HepG2 (cell line): ENCODE results near the gene USP30. TPM values are rescaled to one million over a fixed set of nuclear protein-coding genes. Genes with fewer than 3 reads are reported as not detected.
A peak's percentile ranks its signal among the peaks of the same experiment; 100 is the strongest.

Experiments
- CHD4 ChIP-seq: fragments of 200-600 bp; sonication (generic); IDR thresholded peaks from 2 replicates; pipeline ENCODE4 v1.7.0; 2017; ENCODE audit warnings: mild to moderate bottlenecking, low read length, borderline replicate concordance
- FOXO4 ChIP-seq: sonication (generic); formaldehyde crosslinking; conservative IDR thresholded peaks from 2 replicates; pipeline ENCODE4 v1.8.1; 2023; ENCODE audit warnings: missing genetic modification reagents
- HMG20A ChIP-seq: IDR thresholded peaks from 2 replicates; pipeline ENCODE4 v1.6.1; 2016; ENCODE audit warnings: borderline replicate concordance
- NCOA2 ChIP-seq: sonication (generic); formaldehyde crosslinking; IDR thresholded peaks from 2 replicates; pipeline ENCODE4 v1.8.0; 2022; ENCODE audit warnings: inconsistent platforms
- RFX1 ChIP-seq: fragments of 450-650 bp; IDR thresholded peaks from 2 replicates; pipeline ENCODE4 v1.6.1; 2017
- SALL2 ChIP-seq: sonication (generic); formaldehyde crosslinking; IDR thresholded peaks from 2 replicates; pipeline ENCODE4 v1.8.1; 2023; ENCODE audit warnings: mild to moderate bottlenecking, missing genetic modification reagents, inconsistent platforms
- TARDBP ChIP-seq: sonication (generic); formaldehyde crosslinking; IDR thresholded peaks from 2 replicates; pipeline ENCODE4 v1.8.0; 2022; ENCODE audit warnings: mild to moderate bottlenecking, missing genetic modification reagents
- ZBED4 ChIP-seq: sonication (generic); formaldehyde crosslinking; IDR thresholded peaks from 2 replicates; pipeline ENCODE4 v1.4.0; 2020; ENCODE audit warnings: missing genetic modification reagents, borderline replicate concordance
- ZBTB40 ChIP-seq, 2 experiments: fragments of 450-650 bp in 1 of 2; sonication (generic) in 1 of 2; formaldehyde crosslinking in 1 of 2; IDR thresholded peaks; 2 replicates each; pipeline versions ENCODE4 v1.6.1 to v1.8.0; 2016 to 2022; ENCODE audit warnings: antibody characterized with exemption in 1 of 2, mild to moderate bottlenecking in 1 of 2, missing genetic modification reagents in 1 of 2
- ZC3H4 ChIP-seq: sonication (generic); formaldehyde crosslinking; IDR thresholded peaks from 2 replicates; pipeline ENCODE4 v1.4.0; 2020; ENCODE audit warnings: missing genetic modification reagents, borderline replicate concordance
- ZFX ChIP-seq: sonication (generic); formaldehyde crosslinking; IDR thresholded peaks from 2 replicates; pipeline ENCODE4 v1.4.0; 2020; ENCODE audit warnings: mild to moderate bottlenecking, low read depth, missing genetic modification reagents, moderate library complexity
- ZNF17 ChIP-seq: sonication (generic); formaldehyde crosslinking; IDR thresholded peaks from 2 replicates; pipeline ENCODE4 v1.5.0; 2020; ENCODE audit warnings: mild to moderate bottlenecking, missing genetic modification reagents
- ZNF780A ChIP-seq: sonication (generic); formaldehyde crosslinking; IDR thresholded peaks from 2 replicates; pipeline ENCODE4 v1.8.0; 2022; ENCODE audit warnings: mild to moderate bottlenecking, missing genetic modification reagents, moderate library complexity
- ZSCAN12 ChIP-seq: sonication (generic); formaldehyde crosslinking; IDR thresholded peaks from 2 replicates; pipeline ENCODE4 v1.9.0; 2021; ENCODE audit warnings: mild to moderate bottlenecking, missing genetic modification reagents
- polyA plus RNA-seq, 8 experiments: library from polyadenylated mRNA; depleted of rRNA in 3 of 8; stranded (reverse) in 7 of 8; unstranded in 1 of 8; fragments of >200 nt; fragmentation: Illumina TruSeq in 4 of 8; extraction: Trizol in 4 of 8; gene quantifications; 2 replicates each; pipeline versions ENCODE4 v1.2.1 to v1.2.3, GENCODE V29; 2011 to 2016; ENCODE audit warnings: low read depth in 4 of 8, missing spikeins in 1 of 8, mixed read lengths in 1 of 8; ENCODE audit not compliant: insufficient read depth in 1 of 8
- total RNA-seq, 5 experiments: library from RNA; depleted of rRNA; stranded (reverse); fragments of >200 nt; fragmentation: Illumina TruSeq; extraction: Trizol; gene quantifications; 2 replicates each; pipeline ENCODE4 v1.2.3, GENCODE V29; 2016; ENCODE audit warnings: low read depth in 1 of 5

USP30 gene
- total and polyA plus RNA-seq, 2 of the 13 experiments (the other 11 are each of a cell fraction or from before 2014, with no cell fraction given), result 11.2 to 20.8 TPM

- TF ChIP-seq ZBTB40 (IDR thresholded peaks at IDR 0.05), result peak; percentile 98
- peak; percentile 83; the same call in 1 of the 2 replicates for TF ChIP-seq ZBTB40 (CRISPR knock-in tag; IDR thresholded peaks at IDR 0.05)
- TF ChIP-seq FOXO4 (CRISPR knock-in tag), result no peak
- peak; percentile 66; the same call in 1 of the 2 replicates for TF ChIP-seq ZBED4 (CRISPR knock-in tag)
- TF ChIP-seq TARDBP (CRISPR knock-in tag), result peak; percentile 90
- TF ChIP-seq SALL2 (CRISPR knock-in tag), result peak; percentile 68
- peak; percentile 89 for TF ChIP-seq ZFX (CRISPR knock-in tag)
- peak; percentile 91 for TF ChIP-seq RFX1
- peak; percentile 61; the same call in 1 of the 2 replicates for TF ChIP-seq NCOA2 (CRISPR knock-in tag)
- TF ChIP-seq ZNF17 (CRISPR knock-in tag), result no peak
- 0 out of 2 replicates have a peak, but pooled peaks have one; percentile 25 for TF ChIP-seq ZSCAN12 (CRISPR knock-in tag)
- TF ChIP-seq ZC3H4 (CRISPR knock-in tag), result no peak
- TF ChIP-seq HMG20A, result no peak
- TF ChIP-seq CHD4, result no peak
- no peak for TF ChIP-seq ZNF780A (CRISPR knock-in tag)
These were observed at the start of gene USP30 (continued) for GRCh38 chr12:109052414-109053323.
